Stimulated activated CD8-positive, alpha-beta memory T cell treated with anti-CD3 and anti-CD28 coated beads, Interleukin-15, amount 100 ng/mL, for 1 hour (primary cell): ENCODE results near the gene KRT80.
"Not testable (repeated sequence)": the region's sequence is repeated elsewhere in the genome, so short reads cannot be mapped to it uniquely, and the experiment has no call there.

Experiments
- DNase-seq: peaks from one replicate; pipeline ENCODE4 v3.0.0-alpha.2; 2020; ENCODE audit warnings: low read depth

KRT80 gene

GRCh38 chr12:52191841-52192791 is at the start of gene KRT80:
Gene KRT80 (minus strand): TSS chr12:52192014. CDS start chr12:52191902, 112 bp downstream.
- DNase-seq = no peak

- no peak for DNase-seq
Observed at GRCh38 chr12:52241205-52241842, 49.5 kb upstream of the KRT80 start.

DNA sequence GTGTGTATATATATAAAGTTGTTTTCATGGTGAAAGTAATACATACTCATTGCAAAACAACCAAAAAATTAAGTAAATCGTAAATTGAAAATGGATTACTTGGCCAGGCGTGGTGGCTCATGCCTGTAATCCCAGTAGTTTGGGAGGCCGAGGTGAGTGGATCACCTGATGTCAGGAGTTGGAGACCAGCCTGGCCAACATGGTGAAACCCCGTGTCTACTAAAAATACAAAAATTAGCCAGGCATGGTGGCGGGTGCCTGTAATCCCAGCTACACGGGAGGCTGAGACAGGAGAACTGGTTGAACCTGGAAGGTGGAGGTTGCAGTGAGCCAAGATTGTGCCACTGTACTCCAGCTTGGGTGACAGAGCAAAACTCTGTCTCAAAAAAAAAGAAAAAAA is 48.4 kb upstream of the KRT80 start:
- not testable (repeated sequence) for DNase-seq

DNA sequence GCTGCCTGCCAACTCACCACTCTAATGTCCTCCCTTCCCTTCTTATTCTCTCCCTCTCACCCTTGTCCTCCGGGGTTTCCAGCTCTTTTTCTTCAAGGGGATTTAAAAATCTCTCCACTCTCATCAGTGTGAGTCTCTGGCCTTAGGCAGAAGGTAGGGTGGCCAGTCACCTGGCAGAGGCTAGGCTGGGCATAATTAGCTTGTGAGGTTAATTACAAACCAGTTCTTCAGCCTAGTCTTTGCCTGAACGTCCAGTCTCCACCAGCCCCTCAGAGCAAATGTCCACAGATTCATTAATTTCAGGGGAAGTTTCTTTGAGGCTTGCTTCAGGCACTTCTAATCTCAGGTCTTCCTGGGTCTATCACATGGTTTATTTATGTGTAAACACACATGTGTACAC is 48.0 kb upstream of the KRT80 start:
- DNase-seq = no peak

DNA sequence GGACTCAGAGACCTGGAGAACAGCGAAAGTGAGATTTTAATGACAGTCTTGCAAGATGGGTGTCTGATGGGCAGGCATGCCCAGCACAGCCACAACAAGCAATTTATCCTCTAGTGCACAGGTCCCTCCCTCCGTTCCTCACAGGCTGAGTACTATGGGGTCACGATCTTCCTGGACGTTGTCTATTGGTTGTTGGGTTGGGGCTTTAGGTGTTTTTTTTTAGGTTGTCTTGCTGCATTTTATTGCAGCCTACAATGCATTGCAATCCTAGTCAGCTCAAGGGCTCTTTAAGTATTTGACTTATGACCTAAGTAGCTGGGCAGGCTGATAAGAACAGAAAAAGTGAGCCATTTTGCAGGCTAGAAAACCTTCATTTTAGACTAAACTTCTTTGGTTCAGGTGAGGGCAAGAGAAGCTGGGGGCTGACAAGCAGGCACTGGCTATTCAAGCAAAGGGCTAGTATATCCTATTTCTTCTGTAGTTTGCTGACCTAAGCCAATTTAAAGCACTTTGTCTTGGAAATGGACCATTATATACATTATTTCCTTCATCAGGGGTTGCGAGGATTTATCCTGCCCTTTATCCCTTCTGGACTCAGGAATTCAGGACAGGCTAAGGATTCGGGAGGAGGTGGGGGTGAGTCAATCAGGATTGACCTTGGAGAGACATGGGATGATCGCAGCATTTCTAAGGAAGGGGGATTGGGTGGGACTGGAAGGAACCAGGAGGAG is 47.3 kb upstream of the KRT80 start:
- no peak for DNase-seq

DNA sequence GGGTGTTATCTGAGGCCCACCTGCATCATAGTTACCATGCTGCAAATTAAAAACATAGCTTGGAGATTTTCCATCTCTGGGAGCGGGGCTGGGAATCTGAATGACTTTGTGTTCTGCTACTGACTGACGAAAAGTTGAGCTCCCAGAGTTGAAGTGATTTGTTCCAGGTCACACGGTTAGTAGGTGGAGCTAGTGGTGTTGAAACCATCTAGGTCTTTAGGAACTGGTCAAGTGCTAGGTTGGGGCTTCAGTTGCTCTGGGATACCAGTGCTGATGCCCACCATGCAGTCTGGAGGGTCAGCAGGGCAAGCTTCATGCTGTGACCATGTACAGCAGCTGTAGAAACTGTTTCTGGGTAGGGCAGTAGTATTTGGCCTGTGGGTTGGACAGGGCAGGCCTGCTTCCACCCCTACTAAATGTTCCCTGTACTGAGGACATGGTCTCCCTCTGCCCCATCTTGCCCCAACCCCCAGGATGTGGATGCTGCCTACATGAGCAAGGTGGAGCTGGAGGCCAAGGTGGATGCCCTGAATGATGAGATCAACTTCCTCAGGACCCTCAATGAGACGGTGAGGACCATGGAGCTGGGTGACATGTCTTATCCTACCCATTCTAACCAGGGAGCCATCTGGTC is 46.5 kb upstream of the KRT80 start:
- DNase-seq = no peak

GRCh38 chr12:52236386-52237050 is 44.7 kb upstream of the KRT80 start:
- no peak for DNase-seq

GRCh38 chr12:52235822-52236361 is 44.1 kb upstream of the KRT80 start:
- no peak for DNase-seq

GRCh38 chr12:52235001-52235764 is 43.4 kb upstream of the KRT80 start:
- DNase-seq = no peak

DNA sequence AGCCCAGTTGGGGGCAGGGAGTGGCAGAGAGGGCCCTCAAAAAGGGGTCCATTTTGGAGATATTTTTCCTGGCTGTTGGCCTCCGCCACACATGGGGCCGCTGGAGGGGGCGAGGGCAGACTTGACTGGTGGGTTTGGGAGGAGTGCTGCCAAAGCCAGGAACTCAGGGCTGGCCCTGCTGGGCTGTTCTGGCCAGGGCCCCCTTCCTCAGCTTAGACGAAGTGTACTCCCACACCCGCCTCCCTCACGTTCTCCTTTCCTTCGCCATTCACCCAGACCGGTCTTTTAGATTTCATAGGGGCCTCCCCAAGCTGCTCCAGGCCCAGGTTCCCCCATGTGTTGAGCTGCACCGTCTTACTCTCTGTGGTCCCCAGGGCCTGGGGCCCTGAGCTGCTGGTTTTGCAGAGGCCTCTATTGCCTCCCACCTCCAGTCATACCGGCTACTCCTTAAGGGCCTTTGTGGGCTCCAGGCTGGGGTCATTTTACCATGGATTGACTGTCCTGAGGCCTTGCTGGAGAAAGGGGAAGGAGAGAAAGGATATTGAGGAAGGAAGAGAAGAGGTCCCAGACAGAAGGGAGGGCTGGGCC is 42.5 kb upstream of the KRT80 start:
- no peak for DNase-seq

- DNase-seq = no peak
Observed at GRCh38 chr12:52233462-52234207, 41.8 kb upstream of the KRT80 start.

GRCh38 chr12:52232674-52233461 is 41.1 kb upstream of the KRT80 start, which contains the start of gene KRT7:
Gene KRT7 (plus strand): TSS chr12:52233243. CDS start chr12:52233297, 54 bp downstream.
- no peak for DNase-seq

- no peak for DNase-seq
Observed at GRCh38 chr12:52232203-52232673, 40.4 kb upstream of the KRT80 start.

DNA sequence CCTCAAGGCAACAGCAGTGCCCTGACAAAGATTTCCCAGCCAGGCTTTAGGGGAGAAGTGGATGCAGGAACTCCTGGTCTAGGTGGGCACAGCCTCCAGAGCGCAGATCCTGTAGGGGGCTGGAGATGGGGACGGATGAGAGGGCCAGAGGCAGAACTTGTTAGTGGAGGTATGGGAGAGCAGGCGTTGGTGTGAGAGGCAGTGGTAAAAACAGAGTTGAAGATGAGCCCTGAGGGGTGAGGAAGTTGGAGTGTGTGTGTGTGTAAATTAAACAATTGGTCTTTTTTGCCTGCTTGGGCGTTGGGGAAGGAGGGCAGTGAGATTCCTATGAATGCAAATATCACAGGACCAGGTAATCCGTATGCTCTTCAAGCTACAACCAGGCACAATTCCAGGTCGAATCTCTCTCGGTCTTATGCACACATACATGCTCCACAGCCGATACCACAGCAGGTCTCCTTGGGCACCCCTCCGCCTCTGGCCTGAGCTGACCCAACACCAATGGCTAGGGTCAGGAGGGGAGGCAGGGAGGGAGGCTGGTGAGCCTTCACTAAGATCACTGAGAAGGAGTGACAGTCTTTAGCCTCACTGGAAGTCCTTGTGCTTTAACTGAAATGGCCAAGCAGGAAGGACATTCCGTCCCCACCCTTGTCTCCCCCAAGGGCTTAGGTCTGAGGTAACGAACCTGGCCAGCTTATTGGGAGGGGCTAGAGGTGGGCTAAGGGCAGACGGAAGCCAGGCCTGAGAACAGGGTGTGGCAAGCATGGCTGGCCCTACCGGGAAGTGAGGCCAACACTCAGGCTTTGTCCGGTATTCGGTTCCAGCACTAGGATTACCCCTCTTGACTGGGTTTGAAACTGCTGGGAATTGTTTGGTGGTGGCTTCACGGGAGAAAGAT is 39.7 kb upstream of the KRT80 start:
- no peak for DNase-seq

GRCh38 chr12:52230364-52231281 is 38.8 kb upstream of the KRT80 start:
- DNase-seq = no peak

- no peak for DNase-seq
Observed at GRCh38 chr12:52229836-52230343, 38.1 kb upstream of the KRT80 start.
